ENCODE data around the gene IDUA. TPM values are rescaled to one million over a fixed set of nuclear protein-coding genes. Genes with fewer than 3 reads are reported as not detected.
A peak's percentile ranks its signal among the peaks of the same experiment; 100 is the strongest.
"Not testable (repeated sequence)": the region's sequence is repeated elsewhere in the genome, so short reads cannot be mapped to it uniquely, and the experiment has no call there.

Gene IDUA
- total RNA-seq, 1 donor from 2014 or later = 9.0 TPM

DNA sequence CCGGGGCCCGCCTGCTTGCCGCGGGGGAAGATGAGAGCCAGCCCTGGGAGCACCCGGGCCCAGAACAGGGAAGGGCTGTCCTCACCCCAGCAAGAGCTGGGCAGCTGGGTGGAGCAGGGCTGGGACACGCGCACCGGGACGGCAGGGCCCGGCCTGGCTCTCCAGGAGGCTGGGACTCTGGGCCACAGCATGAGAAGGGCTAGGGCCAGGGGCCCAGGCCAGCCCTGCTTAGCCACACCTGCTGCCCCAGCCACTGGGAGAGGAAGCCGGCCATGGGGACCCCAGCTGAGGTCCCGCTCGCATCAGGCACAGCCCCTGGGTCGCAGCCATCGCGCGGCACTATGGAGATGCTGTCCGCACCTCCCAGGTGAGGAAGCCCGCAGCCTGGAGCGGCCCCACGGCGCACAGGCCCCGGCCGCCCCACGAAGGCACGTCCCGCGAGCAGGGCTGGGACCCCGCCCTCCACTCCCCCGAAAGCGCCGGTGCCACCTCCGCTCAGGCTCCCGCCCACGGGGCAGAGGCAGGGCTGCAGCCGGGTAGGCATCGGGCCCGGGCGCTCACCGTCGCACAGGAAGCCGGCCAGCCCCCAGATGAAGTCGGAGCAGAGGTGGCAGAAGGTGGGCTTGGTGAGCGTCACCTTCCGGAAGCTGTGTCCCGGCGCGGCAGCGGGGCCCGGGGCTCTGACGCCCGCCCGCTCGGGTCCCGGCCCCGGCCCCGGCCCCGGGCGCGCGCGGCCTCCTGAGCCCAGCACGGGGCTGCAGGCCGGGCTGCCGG lies 14.0 kb upstream of the IDUA start:
- peaks cover 10% of the 10 kb centered on the region for H3K27me3 ChIP-seq (ENCODE audit: low read depth)
- H3K9me3 ChIP-seq (replicated peaks) = no peaks in the 10 kb centered on the region
- peaks cover 37% of the 10 kb centered on the region for H3K4me1 ChIP-seq
- TF ChIP-seq, protein P1, sequence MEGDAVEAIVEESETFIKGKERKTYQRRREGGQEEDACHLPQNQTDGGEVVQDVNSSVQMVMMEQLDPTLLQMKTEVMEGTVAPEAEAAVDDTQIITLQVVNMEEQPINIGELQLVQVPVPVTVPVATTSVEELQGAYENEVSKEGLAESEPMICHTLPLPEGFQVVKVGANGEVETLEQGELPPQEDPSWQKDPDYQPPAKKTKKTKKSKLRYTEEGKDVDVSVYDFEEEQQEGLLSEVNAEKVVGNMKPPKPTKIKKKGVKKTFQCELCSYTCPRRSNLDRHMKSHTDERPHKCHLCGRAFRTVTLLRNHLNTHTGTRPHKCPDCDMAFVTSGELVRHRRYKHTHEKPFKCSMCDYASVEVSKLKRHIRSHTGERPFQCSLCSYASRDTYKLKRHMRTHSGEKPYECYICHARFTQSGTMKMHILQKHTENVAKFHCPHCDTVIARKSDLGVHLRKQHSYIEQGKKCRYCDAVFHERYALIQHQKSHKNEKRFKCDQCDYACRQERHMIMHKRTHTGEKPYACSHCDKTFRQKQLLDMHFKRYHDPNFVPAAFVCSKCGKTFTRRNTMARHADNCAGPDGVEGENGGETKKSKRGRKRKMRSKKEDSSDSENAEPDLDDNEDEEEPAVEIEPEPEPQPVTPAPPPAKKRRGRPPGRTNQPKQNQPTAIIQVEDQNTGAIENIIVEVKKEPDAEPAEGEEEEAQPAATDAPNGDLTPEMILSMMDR (IDR thresholded peaks at IDR 0.05; ENCODE audit: borderline replicate concordance) = no peak
- H3K4me3 ChIP-seq = peak overlapping the region; percentile 90
- peak; percentile 40 for DNase-seq
- intact Hi-C loops (cut with micrococcal nuclease) = no loop called here
- H3K27ac ChIP-seq (replicated peaks) = no peak overlapping the region
- H3K36me3 ChIP-seq = no peaks in the 10 kb centered on the region

DNA sequence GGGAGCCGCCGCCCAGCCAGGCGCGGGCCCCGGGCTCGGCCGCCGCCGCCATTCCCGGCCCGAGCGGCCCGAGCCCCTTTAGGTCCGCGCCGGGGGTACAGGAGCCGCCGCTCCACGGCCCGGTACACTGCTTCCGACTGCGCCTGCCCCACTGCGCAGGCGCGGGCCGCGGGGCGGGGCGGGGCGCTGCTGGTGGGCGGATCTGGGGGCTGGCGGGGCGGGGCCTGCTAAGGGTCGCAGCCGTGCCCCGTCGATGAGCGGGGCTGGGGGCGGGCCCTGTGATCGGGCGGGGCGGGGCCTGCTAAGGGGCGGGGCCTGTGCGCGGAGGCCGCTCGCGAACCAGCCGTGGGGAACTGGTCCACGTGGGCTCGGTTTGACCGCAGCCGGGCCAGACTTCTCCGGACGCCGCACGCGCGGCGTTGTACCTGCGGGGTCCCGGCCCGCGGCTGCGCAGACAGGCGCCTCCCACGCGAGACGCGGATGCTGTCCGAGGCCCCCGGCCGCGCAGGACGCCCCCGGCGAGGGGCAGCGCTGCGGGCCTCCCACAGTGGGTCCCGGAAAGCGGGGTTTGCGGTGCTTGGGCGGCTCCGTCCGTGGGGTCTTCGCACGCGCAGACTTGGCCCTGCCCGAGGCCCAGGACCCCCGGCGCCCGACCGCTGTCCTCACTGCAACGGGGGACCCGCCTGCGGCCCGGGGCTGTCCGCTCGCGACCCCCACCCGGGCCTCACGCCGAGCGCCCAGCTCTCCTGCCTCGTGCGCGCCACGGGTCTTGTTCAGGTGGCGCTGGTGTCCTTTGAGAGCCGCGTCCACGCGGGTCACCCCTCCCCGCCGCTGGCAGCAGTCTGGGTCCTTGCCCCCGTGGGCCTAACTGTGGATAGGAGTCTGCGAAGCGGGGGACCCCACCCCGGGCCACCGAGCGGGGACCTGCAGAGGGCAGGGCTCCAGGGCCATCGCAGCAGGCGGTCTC lies 13.1 kb upstream of the IDUA start, which contains the start of gene DGKQ:
DGKQ (minus strand) TSS at position 139 of the 967 bp plus-strand sequence; CDS start at position 52, 87 bp downstream.
- TF ChIP-seq, protein P1 (IDR thresholded peaks at IDR 0.05; ENCODE audit: borderline replicate concordance) = no peak
- intact Hi-C loops (cut with micrococcal nuclease) = no loop called here
- H3K4me3 ChIP-seq = peak within 1 kb of the TSS; percentile 90
- no peaks in the 10 kb centered on the region for H3K9me3 ChIP-seq (replicated peaks)
- peaks cover 1% of the 10 kb centered on the region for H3K27me3 ChIP-seq (ENCODE audit: low read depth)
- no peak within 1 kb of the TSS for H3K27ac ChIP-seq (replicated peaks)
- H3K36me3 ChIP-seq = no peaks in the 10 kb centered on the region
- H3K4me1 ChIP-seq = peaks cover 29% of the 10 kb centered on the region
- DNase-seq = peak; percentile 90

- intact Hi-C loops (cut with micrococcal nuclease) = no loop called here
- DNase-seq = no peak
These were observed 12.2 kb upstream of the IDUA start for GRCh38 chr4:974668-975067.

DNA sequence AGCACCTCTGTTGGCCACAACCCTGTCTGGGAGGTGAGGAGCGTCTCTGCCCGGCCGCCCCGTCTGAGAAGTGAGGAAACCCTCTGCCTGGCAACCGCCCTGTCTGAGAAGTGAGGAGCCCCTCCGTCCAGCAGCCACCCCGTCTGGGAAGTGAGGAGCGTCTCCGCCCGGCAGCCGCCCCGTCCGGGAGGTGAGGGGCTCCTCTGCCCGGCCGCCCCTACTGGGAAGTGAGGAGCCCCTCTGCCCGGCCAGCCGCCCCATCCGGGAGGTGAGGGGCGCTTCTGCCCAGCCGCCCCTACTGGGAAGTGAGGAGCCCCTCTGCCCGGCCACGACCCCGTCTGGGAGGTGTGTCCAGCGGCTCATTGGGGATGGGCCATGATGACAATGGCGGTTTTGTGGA lies 10.8 kb upstream of the IDUA start:
- H3K9me3 ChIP-seq (replicated peaks); H3K27me3 ChIP-seq (ENCODE audit: low read depth); H3K27ac ChIP-seq (replicated peaks); H3K36me3 ChIP-seq; DNase-seq; H3K4me3 ChIP-seq; intact Hi-C loops (cut with micrococcal nuclease): not testable (repeated sequence)
- peaks cover 27% of the 10 kb centered on the region for H3K4me1 ChIP-seq

More at GRCh38 chr4:974668-975067, 12.2 kb upstream of the IDUA start:
- TF ChIP-seq, protein P1 (IDR thresholded peaks at IDR 0.05; ENCODE audit: borderline replicate concordance) = no peak
- Histone ChIP-seq H3K4me1 (peaks cover 29% of the 10 kb centered on the region), H3K9me3 (replicated peaks) (no peaks in the 10 kb centered on the region), H3K4me3 (no peak overlapping the region), H3K36me3 (no peaks in the 10 kb centered on the region), H3K27me3 (ENCODE audit: low read depth) (no peaks in the 10 kb centered on the region), H3K27ac (replicated peaks) (no peak overlapping the region)

- Histone ChIP-seq H3K36me3 (no peaks in the 10 kb centered on the region), H3K9me3 (replicated peaks) (no peaks in the 10 kb centered on the region), H3K27ac (replicated peaks) (no peak overlapping the region), H3K4me3 (no peak overlapping the region), H3K4me1 (peaks cover under 1% of the 10 kb centered on the region), H3K27me3 (ENCODE audit: low read depth) (no peaks in the 10 kb centered on the region)
- TF ChIP-seq, protein P1 (IDR thresholded peaks at IDR 0.05; ENCODE audit: borderline replicate concordance) = no peak
- intact Hi-C loops (cut with micrococcal nuclease) = no loop called here
- DNase-seq = no peak
These were observed 7.7 kb upstream of the IDUA start for GRCh38 chr4:978957-979701.
